Measurements from ENCODE around the gene SOX8. TPM values are rescaled to one million over a fixed set of nuclear protein-coding genes. Genes with fewer than 3 reads are reported as not detected.
A peak's percentile ranks its signal among the peaks of the same experiment; 100 is the strongest.

SOX8 gene
- total RNA-seq, 2 experiments from 2014 or later, result 2.0 to 2.6 TPM

DNA sequence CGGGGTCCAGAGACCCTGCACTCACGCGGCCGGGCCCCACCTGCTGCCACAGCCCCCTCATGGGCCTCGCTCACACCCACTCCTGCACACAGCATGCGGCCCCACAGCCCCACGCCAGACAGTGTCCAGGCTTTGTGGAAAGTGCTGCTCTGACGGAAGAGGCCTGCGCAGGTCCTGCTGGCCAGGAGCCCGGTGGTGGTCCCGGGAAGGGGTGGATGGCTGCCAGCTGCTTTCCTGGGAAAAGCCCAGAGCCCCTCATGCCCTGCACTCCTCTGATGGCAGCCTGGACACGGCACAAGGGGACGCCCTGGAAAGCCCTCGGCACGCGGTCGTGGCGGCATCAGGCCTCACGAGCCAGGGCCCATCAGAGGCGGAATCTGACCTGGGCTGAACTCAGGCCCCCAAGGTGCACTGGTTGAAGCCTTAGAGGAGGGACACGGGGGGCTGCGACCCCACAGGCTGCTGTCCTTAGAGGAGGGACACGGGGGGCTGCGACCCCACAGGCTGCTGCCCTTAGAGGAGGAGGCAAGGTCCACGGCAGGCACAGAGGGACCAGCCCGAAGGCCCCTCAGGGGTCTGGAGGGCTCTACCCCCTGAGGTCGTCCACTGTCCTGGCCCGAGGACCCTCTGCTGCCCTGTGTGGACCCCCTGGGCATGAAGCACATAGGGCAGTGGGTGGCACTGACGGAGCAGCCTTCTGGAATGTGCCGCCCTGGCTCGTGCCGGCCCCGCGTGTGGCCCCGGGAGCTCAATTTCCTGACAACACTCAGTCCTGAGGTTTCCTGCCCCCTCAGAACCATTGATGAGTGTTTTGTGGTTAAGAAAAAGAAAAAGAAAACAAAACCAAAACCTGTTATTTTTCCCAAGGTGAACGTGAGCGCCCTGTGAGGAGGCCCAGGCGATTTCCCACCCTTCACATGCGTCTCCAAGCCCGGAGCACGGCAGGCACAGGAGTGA lies 22.1 kb downstream of the SOX8 start:
- CTCF ChIA-PET, result interaction anchor here (0.7 to 1.6 kb wide), 3 partner anchors 40 to 323 kb away, joined by 3 read pairs; no protein-coding TSS in a partner anchor

DNA sequence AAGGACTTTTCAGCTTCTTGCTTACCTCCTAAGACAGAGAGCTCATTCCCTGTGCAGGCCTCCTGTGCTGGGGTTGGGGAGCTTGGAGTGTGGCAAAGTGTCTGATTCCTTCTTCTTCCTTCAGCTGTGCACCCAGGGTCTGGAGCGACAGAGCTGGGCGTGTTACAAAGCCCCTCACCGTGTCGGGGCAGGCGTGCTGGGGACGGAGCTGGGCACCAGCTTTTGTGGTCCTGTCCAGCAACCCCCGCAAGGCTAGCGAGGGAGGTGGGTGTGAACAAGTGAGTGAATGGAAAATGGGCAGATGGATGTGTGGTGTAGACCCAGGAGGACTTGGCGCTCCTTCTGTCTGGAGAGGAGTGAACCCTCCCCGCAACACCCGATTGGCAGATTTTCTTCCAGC lies 23.7 kb downstream of the SOX8 start:
- Mint-ChIP-seq H3K9me3 (peaks cover 2% of the 10 kb centered on the region), H3K27ac (peak overlapping the region; percentile 67), H3K4me1 (ENCODE audit: low read depth) (peaks cover 43% of the 10 kb centered on the region), H3K36me3 (no peaks in the 10 kb centered on the region), H3K27me3 (no peaks in the 10 kb centered on the region), H3K4me3 (no peak overlapping the region)
- intact Hi-C loops (cut with micrococcal nuclease), result loop anchor here (2.0 kb wide), 1 partner anchor 34 kb away; the partner anchor contains the start of gene LMF1
- CTCF ChIA-PET, result interaction anchor here (0.5 to 1.6 kb wide), 2 partner anchors 41 to 265 kb away, joined by 3 read pairs; partner anchors contain the start of gene CIAO3
- no peak for DNase-seq
- POLR2A ChIA-PET, result interaction anchor here (1.2 to 3.0 kb wide), 2 partner anchors 10 to 41 kb away, joined by 3 to 12 read pairs; no protein-coding TSS in a partner anchor

More for the DNA sequence above, 22.1 kb downstream of the SOX8 start:
- no peaks in the 10 kb centered on the region for H3K36me3 Mint-ChIP-seq
- DNase-seq, result peak; percentile 79
- peak overlapping the region; percentile 49 for H3K4me3 Mint-ChIP-seq
- peaks cover 2% of the 10 kb centered on the region for H3K9me3 Mint-ChIP-seq
- POLR2A ChIA-PET, result interaction anchor here (3.0 kb wide), 1 partner anchor 39 kb away, joined by 12 read pairs; no protein-coding TSS in a partner anchor
- no peaks in the 10 kb centered on the region for H3K27me3 Mint-ChIP-seq
- peaks cover 48% of the 10 kb centered on the region for H3K4me1 Mint-ChIP-seq (ENCODE audit: low read depth)
- H3K27ac Mint-ChIP-seq, result peak overlapping the region; percentile 86
- intact Hi-C loops (cut with micrococcal nuclease), result loop anchor here (2.0 to 5.0 kb wide), 2 partner anchors 33 to 41 kb away; partner anchors contain the start of gene LMF1

DNA sequence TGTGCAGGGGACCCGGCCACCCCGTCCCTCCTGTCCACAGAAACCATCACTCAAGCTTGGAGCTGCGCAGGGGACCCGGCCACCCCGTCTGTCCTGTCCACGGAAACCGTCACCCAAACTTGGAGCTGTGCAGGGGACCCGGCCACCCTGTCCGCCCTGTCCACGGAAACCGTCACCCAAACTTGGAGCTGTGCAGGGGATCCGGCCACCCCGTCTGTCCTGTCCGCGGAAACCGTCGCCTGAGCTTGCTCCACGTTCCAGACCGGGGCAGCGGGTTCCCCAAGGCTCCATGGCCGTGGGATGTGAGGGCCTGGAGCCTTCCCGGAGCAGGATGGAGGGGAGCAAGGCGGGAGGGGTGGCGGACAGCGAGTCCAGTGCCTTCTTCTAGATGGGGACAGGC lies 25.2 kb downstream of the SOX8 start:
- ChIA-PET CTCF (no interaction called here), POLR2A (interaction anchor here (0.6 kb wide), 1 partner anchor 277 kb away, joined by 3 read pairs; no protein-coding TSS in a partner anchor)
- H3K27ac Mint-ChIP-seq, result no peak overlapping the region
- H3K9me3 Mint-ChIP-seq, result no peaks in the 10 kb centered on the region
- no peak for DNase-seq
- H3K4me3 Mint-ChIP-seq, result no peak overlapping the region
- intact Hi-C loops (cut with micrococcal nuclease), result no loop called here
- no peaks in the 10 kb centered on the region for H3K36me3 Mint-ChIP-seq
- H3K27me3 Mint-ChIP-seq, result no peaks in the 10 kb centered on the region
- H3K4me1 Mint-ChIP-seq (ENCODE audit: low read depth), result peaks cover 39% of the 10 kb centered on the region

DNA sequence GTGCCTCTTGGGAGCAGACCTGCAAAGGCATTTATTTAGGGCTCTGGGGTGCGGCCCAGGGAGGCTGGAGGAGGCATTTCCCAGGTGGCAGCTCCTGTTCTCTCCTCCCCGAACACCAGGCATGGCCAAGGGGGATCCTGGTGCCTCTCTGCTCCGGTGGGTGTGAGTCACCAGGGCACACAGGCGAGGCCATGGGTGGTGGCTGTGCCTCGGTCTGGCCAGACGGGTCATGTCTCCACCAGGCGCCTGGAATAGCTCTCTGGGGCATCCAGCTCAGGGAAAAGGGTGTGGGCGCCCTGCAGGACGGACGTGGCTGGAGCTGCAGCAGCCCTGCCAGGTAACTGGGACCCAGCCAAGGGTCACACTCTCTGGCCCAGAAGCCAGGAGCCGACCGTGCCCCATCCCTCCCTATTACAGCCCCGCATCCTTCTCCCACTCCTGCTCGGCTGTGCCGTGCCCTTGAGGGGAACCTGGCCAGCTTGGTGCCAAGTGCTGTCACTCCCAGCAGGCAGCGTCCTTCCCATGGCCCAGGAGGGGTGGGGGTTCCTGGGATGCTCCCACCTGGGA lies 25.8 kb downstream of the SOX8 start:
- H3K9me3 Mint-ChIP-seq, result no peaks in the 10 kb centered on the region
- CTCF ChIA-PET, result no interaction called here
- DNase-seq, result no peak
- no peaks in the 10 kb centered on the region for H3K36me3 Mint-ChIP-seq
- intact Hi-C loops (cut with micrococcal nuclease), result no loop called here
- H3K27me3 Mint-ChIP-seq, result no peaks in the 10 kb centered on the region
- H3K27ac Mint-ChIP-seq, result no peak overlapping the region
- POLR2A ChIA-PET, result interaction anchor here (0.6 kb wide), 1 partner anchor 278 kb away, joined by 3 read pairs; no protein-coding TSS in a partner anchor
- H3K4me3 Mint-ChIP-seq, result no peak overlapping the region
- peaks cover 34% of the 10 kb centered on the region for H3K4me1 Mint-ChIP-seq (ENCODE audit: low read depth)

DNA sequence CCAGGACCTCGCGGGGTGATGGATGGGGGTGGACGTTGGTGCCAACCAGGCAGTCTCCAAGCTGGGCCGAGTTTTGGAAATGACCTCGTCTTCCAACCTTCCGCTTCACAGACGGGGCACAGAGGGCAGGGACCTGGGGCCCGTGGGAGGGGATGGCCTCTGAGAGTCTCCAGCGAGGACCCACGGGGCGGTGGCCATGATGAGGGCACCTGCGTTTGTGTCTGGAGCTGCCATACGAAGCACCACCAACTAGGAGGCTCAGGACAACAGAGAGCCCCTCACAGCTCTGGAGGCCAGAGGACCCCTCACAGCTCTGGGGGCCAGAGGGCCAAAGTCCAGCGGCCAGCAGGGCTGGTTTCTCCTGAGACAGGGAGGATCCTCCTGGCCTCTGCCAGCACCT lies 26.5 kb downstream of the SOX8 start:
- H3K36me3 Mint-ChIP-seq, result no peaks in the 10 kb centered on the region
- CTCF ChIA-PET, result no interaction called here
- H3K4me1 Mint-ChIP-seq (ENCODE audit: low read depth), result peaks cover 26% of the 10 kb centered on the region
- H3K27me3 Mint-ChIP-seq, result no peaks in the 10 kb centered on the region
- no peak overlapping the region for H3K27ac Mint-ChIP-seq
- no peak for DNase-seq
- no peaks in the 10 kb centered on the region for H3K9me3 Mint-ChIP-seq
- H3K4me3 Mint-ChIP-seq, result no peak overlapping the region
- POLR2A ChIA-PET, result no interaction called here
- intact Hi-C loops (cut with micrococcal nuclease), result no loop called here

DNA sequence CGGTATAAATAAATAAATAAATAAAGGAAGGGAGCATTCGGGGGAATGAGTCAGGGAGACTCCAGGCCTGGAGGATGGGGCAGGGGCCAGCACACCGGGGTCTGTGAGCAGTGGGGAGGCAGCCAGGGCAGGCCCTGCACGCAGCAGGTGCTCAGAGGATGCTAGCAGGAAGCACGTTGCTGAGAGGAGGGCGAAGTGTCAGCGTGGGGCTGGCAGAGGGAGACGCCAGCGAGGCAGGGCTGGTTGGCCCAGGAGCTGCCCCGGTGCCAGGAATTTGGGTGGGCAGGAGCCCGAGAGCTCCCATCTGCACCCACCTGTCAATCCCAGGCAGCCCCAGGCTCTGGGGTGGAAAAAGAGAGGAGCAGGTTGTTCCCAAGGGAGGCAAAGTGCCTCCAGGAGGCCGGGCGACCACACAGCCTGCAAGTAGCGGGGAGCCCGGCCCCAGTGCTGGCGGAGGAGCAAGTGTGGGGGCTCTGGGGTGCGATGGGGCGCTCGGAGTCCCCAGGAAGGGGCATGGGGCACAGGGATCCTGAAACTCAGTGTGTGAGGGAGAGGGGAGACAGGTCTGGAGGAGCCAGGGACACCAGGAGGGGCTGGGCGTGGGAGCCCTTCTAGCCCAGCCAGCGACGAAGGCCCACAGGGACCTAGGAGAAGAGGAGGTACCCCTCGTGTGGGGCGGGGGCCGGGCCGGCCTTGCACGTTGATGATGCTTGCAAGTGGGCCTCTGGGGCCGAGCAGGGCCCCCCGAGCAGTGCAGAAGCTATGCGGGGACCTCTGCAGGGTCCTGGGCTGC lies 28.0 kb downstream of the SOX8 start:
- Mint-ChIP-seq H3K4me1 (ENCODE audit: low read depth) (peaks cover 12% of the 10 kb centered on the region), H3K4me3 (no peak overlapping the region), H3K27me3 (no peaks in the 10 kb centered on the region), H3K9me3 (no peaks in the 10 kb centered on the region), H3K27ac (no peak overlapping the region), H3K36me3 (no peaks in the 10 kb centered on the region)
- ChIA-PET POLR2A (no interaction called here), CTCF (no interaction called here)
- no peak for DNase-seq
- intact Hi-C loops (cut with micrococcal nuclease), result no loop called here

DNA sequence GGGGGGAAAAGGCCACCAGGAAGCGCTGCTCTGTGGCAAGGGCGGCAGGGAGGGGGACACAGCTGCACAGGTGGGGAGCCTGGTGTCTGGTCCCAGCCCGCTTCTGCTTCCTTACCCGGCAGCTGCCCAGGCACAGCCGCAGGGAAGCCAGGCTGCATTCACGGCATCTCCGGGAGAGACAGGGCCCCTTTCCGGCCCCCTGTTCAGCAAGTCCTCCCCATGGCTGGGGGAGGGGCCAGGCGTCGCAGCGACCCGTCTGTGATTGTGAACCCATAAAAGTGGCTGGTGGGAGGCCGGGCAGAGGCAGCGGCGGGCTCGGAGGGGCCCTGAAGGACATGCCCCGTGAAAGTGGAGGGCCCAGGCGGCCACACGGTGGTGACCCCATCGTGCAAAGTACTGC lies 28.7 kb downstream of the SOX8 start:
- H3K4me1 Mint-ChIP-seq (ENCODE audit: low read depth), result peaks cover 10% of the 10 kb centered on the region
- POLR2A ChIA-PET, result no interaction called here
- H3K9me3 Mint-ChIP-seq, result no peaks in the 10 kb centered on the region
- no peak overlapping the region for H3K4me3 Mint-ChIP-seq
- H3K27ac Mint-ChIP-seq, result no peak overlapping the region
- H3K27me3 Mint-ChIP-seq, result no peaks in the 10 kb centered on the region
- no peaks in the 10 kb centered on the region for H3K36me3 Mint-ChIP-seq
- CTCF ChIA-PET, result no interaction called here
- intact Hi-C loops (cut with micrococcal nuclease), result no loop called here
- no peak for DNase-seq

DNA sequence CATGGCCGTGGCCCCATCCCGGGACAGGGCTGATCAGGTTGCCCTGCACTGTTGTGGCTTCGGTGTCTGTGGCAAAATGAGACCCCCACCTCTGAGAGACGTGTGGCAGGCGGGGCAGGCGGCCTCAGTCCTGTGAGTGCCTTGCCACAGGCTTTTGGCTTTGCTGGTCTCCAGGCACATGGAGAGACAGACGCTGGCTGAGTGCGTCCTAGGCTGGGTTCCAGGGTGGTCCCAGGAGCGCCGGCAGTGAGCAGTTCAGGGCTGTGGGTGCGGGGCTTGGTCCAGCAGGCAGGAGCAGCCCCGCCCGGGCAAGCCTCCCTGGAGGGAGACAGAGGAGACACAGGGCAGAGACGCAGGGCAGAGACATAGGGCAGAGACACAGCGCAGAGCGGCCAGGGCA lies 29.2 kb downstream of the SOX8 start:
- DNase-seq, result no peak
- H3K4me3 Mint-ChIP-seq, result no peak overlapping the region

DNA sequence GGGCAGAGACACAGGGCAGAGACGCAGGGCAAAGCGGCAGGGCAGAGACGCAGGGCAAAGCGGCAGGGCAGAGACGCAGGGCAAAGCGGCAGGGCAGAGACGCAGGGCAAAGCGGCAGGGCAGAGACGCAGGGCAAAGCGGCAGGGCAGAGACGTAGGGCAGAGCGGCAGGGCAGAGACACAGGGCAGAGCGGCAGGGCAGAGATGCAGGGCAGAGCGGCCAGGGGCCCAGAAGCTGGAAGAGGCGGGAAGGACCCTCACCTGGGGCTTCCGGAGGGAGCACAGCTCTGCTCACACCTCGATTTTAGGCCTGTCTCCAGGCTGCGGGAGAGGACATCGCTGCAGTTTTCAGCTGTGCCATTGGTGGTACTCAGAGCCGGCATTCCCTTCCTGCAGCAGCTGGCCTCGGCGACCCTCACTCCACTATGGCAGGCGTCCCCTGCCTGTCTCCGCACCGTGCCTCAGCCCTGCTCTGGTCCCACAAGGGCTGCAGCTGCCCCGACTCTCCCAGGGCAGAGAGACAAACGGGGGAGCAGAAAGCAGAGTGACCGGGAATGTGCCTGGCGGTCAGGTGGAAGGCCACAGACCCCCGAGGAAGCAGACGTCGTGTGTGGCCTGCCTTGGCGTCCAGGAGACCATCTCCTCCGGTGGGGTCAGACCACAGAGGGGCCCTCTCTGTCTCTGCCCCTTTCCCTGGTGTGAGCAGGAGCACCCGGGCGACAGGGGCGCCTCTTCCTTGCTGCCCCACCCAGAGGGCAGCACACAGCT lies 29.9 kb downstream of the SOX8 start:
- no peaks in the 10 kb centered on the region for H3K9me3 Mint-ChIP-seq
- no peaks in the 10 kb centered on the region for H3K36me3 Mint-ChIP-seq
- no peak overlapping the region for H3K4me3 Mint-ChIP-seq
- H3K27me3 Mint-ChIP-seq, result no peaks in the 10 kb centered on the region
- H3K27ac Mint-ChIP-seq, result no peak overlapping the region
- ChIA-PET POLR2A (no interaction called here), CTCF (no interaction called here)
- no peaks in the 10 kb centered on the region for H3K4me1 Mint-ChIP-seq (ENCODE audit: low read depth)
- intact Hi-C loops (cut with micrococcal nuclease), result no loop called here
- DNase-seq, result no peak

More for the DNA sequence above, 29.2 kb downstream of the SOX8 start:
- Mint-ChIP-seq H3K4me1 (ENCODE audit: low read depth) (peaks cover 4% of the 10 kb centered on the region), H3K27ac (no peak overlapping the region), H3K36me3 (no peaks in the 10 kb centered on the region), H3K9me3 (no peaks in the 10 kb centered on the region), H3K27me3 (no peaks in the 10 kb centered on the region)
- CTCF ChIA-PET, result no interaction called here
- intact Hi-C loops (cut with micrococcal nuclease), result no loop called here
- POLR2A ChIA-PET, result no interaction called here

DNA sequence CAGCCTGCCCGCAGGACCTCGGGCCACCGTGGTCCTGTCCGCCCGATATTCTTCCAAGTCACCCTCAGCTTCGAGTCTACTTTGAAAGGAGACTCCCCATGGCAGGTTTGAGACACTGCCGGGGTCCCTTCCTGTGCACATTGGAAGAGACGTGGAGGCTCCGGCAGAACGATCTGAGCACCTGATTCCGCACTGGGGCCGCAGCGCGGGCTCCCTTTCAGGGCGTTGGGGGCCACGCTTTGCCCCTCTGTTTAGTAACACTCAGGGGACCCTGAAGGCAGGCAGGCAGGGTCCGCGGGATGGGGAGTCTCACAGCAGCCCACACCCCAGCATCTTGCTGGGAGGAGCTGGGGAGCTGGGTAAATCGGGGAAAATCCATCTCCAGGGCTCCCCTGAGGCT lies 30.6 kb downstream of the SOX8 start:
- Mint-ChIP-seq H3K9me3 (no peaks in the 10 kb centered on the region), H3K27ac (no peak overlapping the region), H3K4me1 (ENCODE audit: low read depth) (no peaks in the 10 kb centered on the region), H3K36me3 (no peaks in the 10 kb centered on the region), H3K4me3 (no peak overlapping the region), H3K27me3 (no peaks in the 10 kb centered on the region)
- POLR2A ChIA-PET, result no interaction called here
- intact Hi-C loops (cut with micrococcal nuclease), result no loop called here
- CTCF ChIA-PET, result no interaction called here
- no peak for DNase-seq

DNA sequence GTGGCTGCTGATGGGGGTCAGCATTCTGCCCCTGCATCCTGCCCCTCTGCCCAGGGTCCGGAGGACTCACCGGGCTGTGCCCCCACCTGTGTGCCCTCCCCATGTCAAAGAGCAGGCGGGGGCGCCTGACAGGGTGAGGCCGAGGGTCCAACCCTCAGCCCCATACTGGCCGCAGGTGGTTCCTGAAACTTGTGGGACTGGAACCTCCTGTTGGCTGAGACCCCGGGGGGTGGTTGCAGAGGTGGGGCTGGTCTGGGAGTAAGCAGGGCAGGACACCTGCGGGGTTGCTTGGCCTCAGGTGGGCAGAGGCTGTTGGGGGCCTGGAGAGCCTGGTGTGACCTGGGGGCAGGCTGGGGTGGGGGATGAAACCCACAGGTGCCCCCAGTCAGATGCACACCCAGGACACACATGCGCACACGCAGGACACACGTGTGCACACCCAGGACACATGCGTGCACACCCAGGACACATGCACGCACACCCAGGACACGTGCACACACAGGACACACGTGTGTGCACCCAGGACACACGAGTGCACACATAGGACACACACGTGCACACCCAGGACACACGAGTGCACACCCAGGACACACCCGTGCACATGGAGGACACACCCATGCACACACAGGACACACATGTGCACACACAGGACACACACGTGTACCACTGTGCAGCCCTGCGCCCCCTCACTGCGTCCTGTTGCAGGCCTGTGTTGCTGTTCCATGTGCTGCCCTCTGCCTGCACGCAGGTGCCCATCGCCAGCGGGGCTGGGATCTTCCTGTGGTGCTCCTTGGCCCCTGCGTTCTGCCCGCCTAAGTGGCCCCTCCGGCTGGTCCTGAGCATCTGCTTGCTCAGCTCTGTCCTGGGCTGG lies 31.4 kb downstream of the SOX8 start:
- ChIA-PET POLR2A (no interaction called here), CTCF (no interaction called here)
- H3K4me3 Mint-ChIP-seq, result no peak overlapping the region
- H3K27ac Mint-ChIP-seq, result no peak overlapping the region
- DNase-seq, result no peak
- H3K9me3 Mint-ChIP-seq, result no peaks in the 10 kb centered on the region
- no peaks in the 10 kb centered on the region for H3K36me3 Mint-ChIP-seq
- intact Hi-C loops (cut with micrococcal nuclease), result no loop called here
- no peaks in the 10 kb centered on the region for H3K4me1 Mint-ChIP-seq (ENCODE audit: low read depth)
- H3K27me3 Mint-ChIP-seq, result no peaks in the 10 kb centered on the region
